Measurements from ENCODE around the gene ERN1.

Gene ERN1

DNA sequence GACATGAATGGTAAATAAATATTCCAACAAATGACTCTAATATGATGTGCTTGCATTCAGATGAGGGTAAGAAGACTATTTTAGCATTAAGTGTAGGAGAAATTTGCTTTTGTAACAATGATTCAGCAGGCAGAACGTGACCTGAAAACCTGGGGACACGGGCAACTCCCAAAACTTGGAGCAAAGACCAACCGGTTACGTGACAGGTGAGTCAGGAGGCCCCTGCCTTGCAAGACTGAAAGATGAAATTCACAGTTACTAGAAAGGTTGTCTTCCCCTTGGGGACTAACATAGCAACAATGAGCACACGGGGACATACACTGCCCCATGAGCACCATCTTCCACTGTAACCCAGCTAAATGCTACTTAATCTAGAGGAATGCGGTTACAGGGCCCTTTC is 33.5 kb upstream of the ERN1 start:
- Mint-ChIP-seq H3K27me3 (no peaks in the 10 kb centered on the region), H3K27ac (no peak overlapping the region), H3K9me3 (ENCODE audit: low read depth) (no peaks in the 10 kb centered on the region), H3K36me3 (peaks cover 10% of the 10 kb centered on the region), H3K4me3 (no peak overlapping the region), H3K4me1 (ENCODE audit: low read depth) (no peaks in the 10 kb centered on the region)

DNA sequence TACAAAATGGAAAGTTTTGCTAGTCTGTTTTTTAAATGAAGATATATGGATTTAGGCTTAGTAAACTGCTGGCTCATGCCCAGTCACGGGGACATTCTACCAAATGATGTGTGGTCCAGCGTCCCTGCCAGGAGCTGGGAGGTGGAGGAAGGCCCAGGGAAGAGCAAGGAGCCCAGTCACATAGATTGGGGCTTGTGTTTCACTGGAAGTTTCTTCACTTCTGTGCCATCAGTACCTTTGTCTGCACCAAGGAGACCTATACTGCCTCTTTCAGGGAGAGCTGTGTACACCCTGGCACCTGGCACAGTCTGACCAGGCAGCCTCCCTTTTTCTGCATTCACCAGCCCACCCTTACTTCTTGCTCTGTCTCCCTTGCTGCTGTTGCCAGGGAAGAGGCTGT is 32.6 kb upstream of the ERN1 start:
- Mint-ChIP-seq H3K9me3 (ENCODE audit: low read depth) (no peaks in the 10 kb centered on the region), H3K27ac (no peak overlapping the region), H3K27me3 (no peaks in the 10 kb centered on the region), H3K4me1 (ENCODE audit: low read depth) (no peaks in the 10 kb centered on the region), H3K36me3 (peaks cover 10% of the 10 kb centered on the region), H3K4me3 (no peak overlapping the region)

DNA sequence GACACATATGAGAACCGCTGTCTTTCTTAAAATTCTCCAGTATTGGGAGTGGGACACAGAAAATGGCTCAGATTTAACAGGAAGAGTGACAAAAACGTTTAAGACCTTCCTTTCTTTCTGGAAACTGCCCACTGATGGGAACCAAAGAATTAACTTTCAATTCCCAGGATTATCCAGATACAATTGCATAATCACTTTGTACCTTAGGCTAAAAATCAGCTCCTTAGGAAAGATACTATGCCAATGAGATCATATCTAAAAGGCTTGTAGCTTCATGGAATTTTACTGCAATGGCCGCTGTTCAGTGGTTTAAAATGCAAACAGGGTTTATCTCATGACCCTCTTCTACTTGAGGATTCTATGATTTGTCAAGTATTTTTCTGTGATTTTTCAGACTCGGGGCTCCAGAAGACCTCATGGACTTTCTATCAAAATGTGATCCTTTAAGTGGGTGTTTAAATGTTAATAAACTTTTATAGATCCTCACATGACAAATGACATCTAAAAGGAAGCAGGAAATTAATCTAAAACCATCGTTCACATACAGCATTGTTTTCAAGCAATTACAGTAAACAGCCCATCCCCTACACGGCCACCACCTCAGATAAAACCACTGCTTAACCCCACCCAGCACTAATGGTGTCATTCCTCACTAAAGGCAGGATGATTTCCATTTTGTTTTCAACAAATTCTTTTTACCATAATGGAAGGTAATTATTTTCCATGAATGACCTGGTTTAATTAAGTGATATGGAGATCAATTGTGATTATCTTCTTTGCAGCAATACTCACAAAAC is 31.6 kb upstream of the ERN1 start:
- no peak overlapping the region for H3K27ac Mint-ChIP-seq
- H3K9me3 Mint-ChIP-seq (ENCODE audit: low read depth), result no peaks in the 10 kb centered on the region
- H3K27me3 Mint-ChIP-seq, result no peaks in the 10 kb centered on the region
- no peaks in the 10 kb centered on the region for H3K4me1 Mint-ChIP-seq (ENCODE audit: low read depth)
- H3K4me3 Mint-ChIP-seq, result no peak overlapping the region
- peaks cover 7% of the 10 kb centered on the region for H3K36me3 Mint-ChIP-seq

DNA sequence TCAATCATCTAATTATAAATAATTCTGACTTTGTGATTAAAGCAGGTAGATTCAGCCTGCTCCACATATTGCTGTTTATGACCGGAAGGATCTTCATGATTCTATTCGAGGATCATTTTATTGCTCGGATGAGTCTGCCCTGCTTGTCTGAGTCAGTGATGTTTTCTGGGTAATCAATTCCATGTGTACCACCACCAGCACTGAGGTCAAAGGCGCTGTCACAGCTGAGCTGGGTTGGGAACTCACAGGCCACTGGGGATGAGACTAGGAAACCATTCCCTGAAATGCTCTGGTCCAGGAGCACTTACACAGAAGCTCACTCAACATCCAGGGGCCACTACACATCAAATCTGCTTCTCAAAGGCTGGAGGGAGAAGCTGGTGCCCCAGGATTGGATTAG is 30.4 kb upstream of the ERN1 start:
- H3K9me3 Mint-ChIP-seq (ENCODE audit: low read depth), result no peaks in the 10 kb centered on the region
- H3K4me1 Mint-ChIP-seq (ENCODE audit: low read depth), result no peaks in the 10 kb centered on the region
- no peak overlapping the region for H3K27ac Mint-ChIP-seq

DNA sequence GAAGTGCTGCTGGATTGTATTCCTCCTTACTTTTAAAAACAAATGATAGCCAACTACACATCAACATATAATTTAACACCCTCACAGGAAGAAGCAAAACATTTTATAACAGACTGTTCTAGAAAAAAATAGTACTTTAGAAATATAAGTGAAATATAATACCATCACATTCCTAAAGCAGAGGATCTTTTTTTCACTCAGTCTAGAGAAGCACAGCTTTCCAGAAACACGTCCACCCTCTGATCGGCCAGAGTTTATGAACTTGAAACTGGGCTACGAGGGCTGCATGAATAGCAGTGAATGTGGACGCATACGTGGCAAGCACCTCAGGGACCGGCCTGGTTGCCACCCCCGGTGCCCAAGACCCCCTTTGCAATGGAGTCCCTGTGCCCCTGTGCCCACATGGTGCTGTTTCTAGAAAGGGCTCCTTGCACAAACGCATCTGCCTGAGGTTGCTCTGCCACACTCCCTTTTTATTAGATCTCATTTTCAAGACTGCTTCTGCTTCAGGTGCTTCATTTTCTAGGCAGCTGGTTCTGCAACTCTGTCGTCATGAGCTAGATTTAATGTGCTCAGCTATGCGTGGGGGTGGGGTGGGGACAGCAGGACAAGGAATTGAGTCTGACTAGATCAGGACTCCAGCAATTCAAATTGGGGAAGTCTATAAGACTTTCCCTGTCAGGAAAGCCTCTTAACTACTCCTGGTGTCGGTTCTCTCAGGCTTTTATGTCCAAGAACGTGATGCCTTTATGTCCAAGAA is 29.1 kb upstream of the ERN1 start:
- no peaks in the 10 kb centered on the region for H3K27me3 Mint-ChIP-seq
- H3K27ac Mint-ChIP-seq, result no peak overlapping the region
- H3K4me3 Mint-ChIP-seq, result no peak overlapping the region
- H3K4me1 Mint-ChIP-seq (ENCODE audit: low read depth), result no peaks in the 10 kb centered on the region
- no peaks in the 10 kb centered on the region for H3K9me3 Mint-ChIP-seq (ENCODE audit: low read depth)
- no peaks in the 10 kb centered on the region for H3K36me3 Mint-ChIP-seq

More for the DNA sequence above, 30.4 kb upstream of the ERN1 start:
- H3K4me3 Mint-ChIP-seq, result no peak overlapping the region
- H3K27me3 Mint-ChIP-seq, result no peaks in the 10 kb centered on the region
- peaks cover 4% of the 10 kb centered on the region for H3K36me3 Mint-ChIP-seq

DNA sequence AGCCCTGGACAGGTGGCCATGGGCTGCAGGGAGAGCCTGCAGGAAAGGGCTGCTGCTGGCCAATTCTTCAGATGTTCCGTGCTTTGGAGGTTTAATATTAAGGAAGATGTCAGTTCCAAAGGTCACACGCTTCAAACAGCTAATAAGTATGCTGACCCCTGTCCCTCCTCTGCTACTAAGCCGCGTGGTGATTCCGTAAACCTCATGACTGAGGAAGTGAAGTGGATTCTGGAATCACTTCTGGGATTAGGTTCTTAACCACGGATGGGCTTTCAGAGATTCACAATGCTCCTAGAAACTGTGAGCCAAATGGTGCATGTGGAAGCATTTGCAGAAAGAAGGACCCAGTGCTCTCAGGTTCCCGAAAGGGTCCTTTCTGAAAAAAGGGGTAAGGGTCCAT is 28.5 kb upstream of the ERN1 start:
- H3K4me1 Mint-ChIP-seq (ENCODE audit: low read depth), result no peaks in the 10 kb centered on the region
- no peaks in the 10 kb centered on the region for H3K9me3 Mint-ChIP-seq (ENCODE audit: low read depth)
- no peaks in the 10 kb centered on the region for H3K36me3 Mint-ChIP-seq
- no peak overlapping the region for H3K27ac Mint-ChIP-seq
- no peaks in the 10 kb centered on the region for H3K27me3 Mint-ChIP-seq
- no peak overlapping the region for H3K4me3 Mint-ChIP-seq

DNA sequence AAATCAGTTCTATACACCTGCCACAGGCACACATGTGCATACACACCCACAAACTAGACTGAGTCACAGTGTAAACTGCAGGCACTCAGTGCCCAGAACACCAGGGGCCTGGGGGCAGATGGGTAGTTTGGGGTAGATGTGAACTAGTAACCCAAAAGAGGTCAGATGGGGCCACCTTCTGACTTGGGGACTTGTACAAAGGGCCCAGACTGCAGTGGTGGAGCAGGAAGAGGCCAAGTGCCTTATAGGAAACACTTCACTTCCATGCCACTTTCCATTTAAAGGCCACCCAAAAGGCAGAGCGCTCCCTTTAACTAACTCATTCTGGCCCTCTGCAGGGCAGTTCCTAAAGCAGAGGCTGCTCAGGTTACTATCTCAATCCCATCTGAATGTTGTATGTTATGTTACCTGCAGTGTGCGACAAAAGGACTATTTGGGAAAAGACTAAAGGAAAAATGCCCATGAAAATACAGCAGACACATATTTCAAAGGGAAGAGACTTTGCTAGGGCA is 27.8 kb upstream of the ERN1 start:
- no peak overlapping the region for H3K27ac Mint-ChIP-seq
- no peaks in the 10 kb centered on the region for H3K27me3 Mint-ChIP-seq
- H3K4me3 Mint-ChIP-seq, result no peak overlapping the region
- no peaks in the 10 kb centered on the region for H3K4me1 Mint-ChIP-seq (ENCODE audit: low read depth)
- H3K9me3 Mint-ChIP-seq (ENCODE audit: low read depth), result no peaks in the 10 kb centered on the region
- H3K36me3 Mint-ChIP-seq, result no peaks in the 10 kb centered on the region

DNA sequence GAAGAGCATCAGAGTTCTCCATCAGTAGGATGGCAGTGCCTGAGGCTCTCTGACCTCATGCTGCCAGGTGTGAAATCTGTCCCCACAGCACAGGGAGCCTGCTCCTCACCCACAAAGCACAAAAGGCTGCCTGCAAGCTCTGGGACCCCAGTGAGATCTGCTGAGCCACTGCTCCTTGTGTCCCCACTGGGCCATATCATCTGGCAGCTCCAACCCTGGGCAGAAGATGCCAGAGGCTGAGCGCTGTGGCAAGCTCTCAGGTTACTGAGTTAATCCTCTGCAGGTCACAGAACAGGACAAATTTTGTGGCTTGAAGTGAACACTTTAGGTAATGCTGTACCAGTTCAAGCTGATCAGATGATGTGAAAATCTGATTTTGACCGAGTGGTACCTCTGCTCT is 26.7 kb upstream of the ERN1 start:
- Mint-ChIP-seq H3K9me3 (ENCODE audit: low read depth) (no peaks in the 10 kb centered on the region), H3K27me3 (no peaks in the 10 kb centered on the region), H3K4me1 (ENCODE audit: low read depth) (no peaks in the 10 kb centered on the region), H3K27ac (no peak overlapping the region), H3K4me3 (no peak overlapping the region), H3K36me3 (no peaks in the 10 kb centered on the region)

DNA sequence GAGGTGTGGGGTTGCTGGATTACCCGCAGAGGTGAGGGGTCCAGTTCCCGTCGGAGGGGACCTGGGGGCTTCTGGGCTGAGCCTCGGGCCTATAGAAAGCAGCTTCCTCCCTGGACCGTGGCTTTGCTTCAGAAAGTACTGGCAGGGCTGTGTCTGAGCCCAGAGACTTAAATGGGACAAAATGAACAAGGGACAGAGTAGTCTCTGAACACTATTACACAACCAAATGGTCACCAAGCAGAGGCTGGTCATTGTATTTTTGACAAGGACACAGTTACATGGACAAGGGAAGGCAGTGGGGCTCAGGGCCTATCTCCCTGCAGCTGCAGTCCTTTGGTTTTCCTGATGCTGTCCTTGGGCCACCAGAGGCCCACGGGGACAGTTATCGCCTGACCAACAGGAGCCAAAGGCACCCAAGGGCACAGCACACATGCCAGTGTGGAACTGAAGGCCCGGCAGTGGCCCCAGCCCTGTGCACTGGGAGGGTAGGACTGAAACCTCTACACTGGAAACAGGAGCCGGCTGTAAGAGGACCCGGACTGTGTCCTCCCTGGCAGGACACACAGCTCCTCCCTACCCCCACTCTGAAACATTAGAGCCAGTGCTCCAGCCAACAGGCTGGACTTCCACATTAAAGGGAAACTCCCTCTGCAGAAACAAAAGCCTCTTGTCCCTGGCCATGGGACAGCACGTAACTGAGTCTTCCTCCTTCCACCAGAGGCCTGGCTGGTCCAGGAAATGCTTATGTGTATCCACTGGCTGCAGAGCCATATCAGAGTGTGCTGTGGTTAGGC is 26.0 kb upstream of the ERN1 start:
- Mint-ChIP-seq H3K27me3 (no peaks in the 10 kb centered on the region), H3K36me3 (no peaks in the 10 kb centered on the region), H3K4me1 (ENCODE audit: low read depth) (no peaks in the 10 kb centered on the region), H3K27ac (no peak overlapping the region), H3K9me3 (ENCODE audit: low read depth) (no peaks in the 10 kb centered on the region), H3K4me3 (no peak overlapping the region)

DNA sequence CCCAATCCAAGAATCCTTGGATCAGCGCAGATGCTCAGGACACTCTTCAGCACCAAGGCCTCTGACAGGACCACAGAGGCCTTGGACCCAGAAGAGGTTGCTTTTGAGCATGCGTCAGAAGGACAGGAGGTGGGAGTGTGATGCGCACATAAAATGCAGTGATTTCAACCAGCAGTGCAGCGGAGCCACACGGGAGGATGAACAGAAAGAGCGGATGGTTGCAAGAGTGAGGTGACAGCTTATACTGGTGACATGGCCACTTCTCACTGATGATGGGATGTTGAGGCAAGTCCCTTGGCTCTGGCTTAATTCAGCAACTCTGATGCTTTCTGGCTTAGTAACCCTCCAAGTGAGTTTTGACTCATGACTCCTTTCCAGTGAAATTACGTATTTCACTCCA is 25.2 kb upstream of the ERN1 start:
- no peak overlapping the region for H3K4me3 Mint-ChIP-seq
- H3K27ac Mint-ChIP-seq, result no peak overlapping the region
- no peaks in the 10 kb centered on the region for H3K4me1 Mint-ChIP-seq (ENCODE audit: low read depth)
- no peaks in the 10 kb centered on the region for H3K36me3 Mint-ChIP-seq
- no peaks in the 10 kb centered on the region for H3K9me3 Mint-ChIP-seq (ENCODE audit: low read depth)
- no peaks in the 10 kb centered on the region for H3K27me3 Mint-ChIP-seq

DNA sequence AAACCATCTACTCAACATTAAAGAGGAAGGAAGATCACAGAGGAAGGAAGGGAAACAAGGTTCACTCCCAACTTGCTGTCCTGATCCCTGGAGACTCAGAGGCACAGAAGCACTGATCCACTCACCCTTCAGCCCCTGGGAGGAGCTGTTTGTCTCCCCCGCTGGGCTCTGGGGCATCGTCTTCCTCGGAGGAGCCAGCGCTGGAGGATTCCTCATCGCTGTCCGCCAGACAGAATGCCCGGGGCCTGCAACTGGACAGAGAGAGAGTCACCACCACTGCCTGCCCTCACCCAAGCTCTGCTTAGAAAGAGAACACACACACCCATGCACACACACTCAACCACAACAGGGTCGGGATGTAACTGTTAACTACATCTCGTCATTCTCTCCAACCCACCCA is 24.8 kb upstream of the ERN1 start:
- Mint-ChIP-seq H3K27me3 (no peaks in the 10 kb centered on the region), H3K4me3 (no peak overlapping the region), H3K9me3 (ENCODE audit: low read depth) (no peaks in the 10 kb centered on the region), H3K4me1 (ENCODE audit: low read depth) (no peaks in the 10 kb centered on the region), H3K27ac (no peak overlapping the region), H3K36me3 (no peaks in the 10 kb centered on the region)

DNA sequence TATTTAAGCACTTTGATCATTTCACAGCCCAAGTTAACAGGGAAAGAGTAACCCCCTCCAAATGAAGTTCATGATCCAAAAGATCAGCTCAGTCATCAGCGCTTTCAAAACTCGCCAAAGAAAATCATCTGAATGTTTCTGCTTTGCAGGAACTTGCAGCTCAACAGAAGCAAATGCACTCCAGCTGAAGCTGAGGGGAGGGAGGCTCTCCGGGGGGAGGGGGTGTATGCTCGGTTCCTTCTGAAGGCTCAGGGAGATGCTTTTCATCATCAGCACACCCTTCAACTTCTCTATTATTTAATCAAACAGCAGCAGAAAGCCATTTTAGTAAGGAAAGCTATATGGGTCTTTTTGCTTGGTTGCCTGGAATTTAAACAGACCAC is 24.4 kb upstream of the ERN1 start:
- Mint-ChIP-seq H3K4me1 (ENCODE audit: low read depth) (no peaks in the 10 kb centered on the region), H3K27ac (no peak overlapping the region), H3K4me3 (no peak overlapping the region), H3K36me3 (no peaks in the 10 kb centered on the region), H3K9me3 (ENCODE audit: low read depth) (no peaks in the 10 kb centered on the region), H3K27me3 (no peaks in the 10 kb centered on the region)

DNA sequence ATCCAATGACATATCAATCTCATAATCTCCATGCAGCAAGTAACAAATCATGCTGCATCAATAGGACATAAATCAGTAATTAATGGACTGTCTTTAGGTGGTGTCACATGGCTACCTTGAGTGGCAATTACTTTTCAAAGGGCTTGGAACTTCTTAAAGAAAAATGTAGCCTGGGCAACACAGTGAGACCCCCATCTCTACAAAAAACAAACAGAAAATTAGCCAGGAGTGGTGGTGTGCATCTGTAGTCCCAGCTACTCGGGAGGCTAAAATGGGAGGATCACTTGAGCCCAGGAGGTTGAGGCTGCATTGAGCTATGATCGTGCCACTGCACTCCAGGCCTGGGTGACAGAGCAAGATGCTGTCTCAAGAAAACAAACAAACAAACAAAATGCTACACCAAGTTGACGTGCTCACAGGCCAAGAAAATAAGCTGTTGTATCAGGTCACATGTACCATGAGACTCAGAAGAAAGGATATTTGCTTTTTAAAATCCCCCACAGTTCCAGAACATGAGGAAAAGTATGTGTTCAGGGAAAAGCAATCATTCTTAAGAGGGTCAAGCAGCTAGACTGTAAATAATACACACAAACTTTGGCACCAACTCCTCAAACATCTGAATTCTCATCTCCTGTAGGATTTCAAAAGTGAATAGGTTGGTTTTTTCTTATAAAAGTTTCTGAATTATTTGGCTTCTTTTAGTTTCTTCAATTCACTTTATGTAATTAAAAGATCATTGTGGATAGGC is 23.8 kb upstream of the ERN1 start:
- H3K4me1 Mint-ChIP-seq (ENCODE audit: low read depth), result peaks cover 4% of the 10 kb centered on the region
- no peaks in the 10 kb centered on the region for H3K9me3 Mint-ChIP-seq (ENCODE audit: low read depth)
- peaks cover 4% of the 10 kb centered on the region for H3K36me3 Mint-ChIP-seq
- H3K27me3 Mint-ChIP-seq, result no peaks in the 10 kb centered on the region
- no peak overlapping the region for H3K4me3 Mint-ChIP-seq
- H3K27ac Mint-ChIP-seq, result no peak overlapping the region

DNA sequence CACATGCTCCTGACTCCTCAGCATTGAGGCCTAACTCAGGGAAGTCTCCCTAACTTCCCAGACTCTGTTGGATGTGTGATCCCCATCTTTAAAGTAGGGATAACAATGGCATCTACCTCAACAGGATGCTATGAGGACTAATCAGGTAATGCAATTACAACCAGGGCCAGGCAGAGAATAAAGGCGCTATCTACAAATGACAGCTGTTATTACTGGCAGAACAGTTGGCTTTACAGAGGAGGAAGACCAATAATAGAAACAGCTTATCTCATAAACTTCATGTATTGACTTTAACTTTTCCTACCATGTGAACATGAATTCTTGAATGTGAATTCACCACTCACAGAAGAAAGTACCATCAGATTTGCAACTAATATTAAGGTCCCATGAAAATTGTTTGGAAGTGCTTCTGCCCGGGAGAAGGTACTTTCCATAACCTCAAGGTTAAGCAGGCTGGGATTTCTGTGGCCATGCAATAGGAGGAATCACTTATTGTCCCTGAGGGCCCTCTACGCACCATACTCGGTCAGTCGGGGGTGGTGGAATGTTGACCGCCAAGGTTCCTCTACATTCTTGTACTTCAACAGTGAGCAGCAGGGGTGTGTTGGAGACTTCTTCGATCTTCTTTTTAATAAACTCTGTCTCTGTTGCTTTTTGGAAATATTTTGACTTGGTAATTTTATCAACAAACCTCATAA is 22.6 kb upstream of the ERN1 start:
- H3K4me3 Mint-ChIP-seq, result no peak overlapping the region
- H3K9me3 Mint-ChIP-seq (ENCODE audit: low read depth), result no peaks in the 10 kb centered on the region
- no peaks in the 10 kb centered on the region for H3K27me3 Mint-ChIP-seq
- H3K4me1 Mint-ChIP-seq (ENCODE audit: low read depth), result peaks cover 16% of the 10 kb centered on the region
- peaks cover 9% of the 10 kb centered on the region for H3K36me3 Mint-ChIP-seq
- no peak overlapping the region for H3K27ac Mint-ChIP-seq
